T47D (cell line): ENCODE measurements around the gene IQCN.

Experiments used
- DNase-seq, 2 experiments: peaks; one replicate each; pipeline versions ENCODE4 v3.0.0 to v3.0.0-alpha.2; 2011 to 2012; ENCODE audit warnings: low read depth in 1 of 2, low spot score in 1 of 2
- JUND ChIP-seq: IDR thresholded peaks from 2 replicates; pipeline ENCODE4 v1.6.1; 2012; ENCODE audit warnings: low read depth
- in situ Hi-C: cut with HindIII; loops from 2 replicates; pipeline ENCODE4 v1.10.0; 2016; ENCODE audit warnings: low sequenced_read_pairs, low pct_unique_long_range_greater_than_20kb

IQCN gene

DNA sequence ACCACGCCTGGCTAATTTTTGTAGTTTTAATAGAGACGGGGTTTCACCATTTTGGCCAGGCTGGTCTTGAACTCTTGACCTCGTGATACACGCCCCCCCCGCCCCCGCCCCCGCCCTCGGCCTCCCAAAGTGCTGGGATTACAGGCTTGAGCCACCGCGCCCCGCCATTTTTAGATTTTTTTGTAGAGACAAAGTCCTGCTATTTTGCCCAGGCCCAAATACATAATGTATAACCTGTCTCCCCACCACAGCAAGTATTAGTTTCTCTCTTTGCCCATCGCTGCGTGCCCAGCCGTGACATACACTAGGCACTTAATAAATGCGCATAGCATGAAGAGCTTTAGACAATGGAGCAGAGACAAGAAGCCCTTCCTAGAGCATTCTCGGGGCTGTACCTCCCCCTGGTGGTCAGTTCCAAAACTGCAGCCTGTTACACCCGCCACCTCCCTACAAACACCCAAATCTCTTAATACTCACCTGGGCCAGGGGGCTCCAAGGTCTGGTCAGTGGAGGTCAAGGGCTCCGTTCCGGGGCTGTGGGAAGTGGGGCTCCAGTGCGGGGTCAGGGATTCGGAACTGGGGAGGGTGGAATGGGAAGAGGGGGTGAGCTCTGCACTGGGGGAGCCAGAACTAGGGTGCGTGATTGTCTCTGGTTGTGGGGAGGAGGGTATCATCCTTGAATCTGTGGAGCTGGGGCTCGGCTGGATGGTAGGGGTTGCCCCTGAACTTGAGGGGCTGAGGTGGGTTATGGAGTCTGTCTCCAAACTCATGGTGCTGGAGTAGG, 22.5 kb downstream of the IQCN start:
- in situ Hi-C loops: no loop called here
- peak; percentile 60 to 70 for DNase-seq

DNA sequence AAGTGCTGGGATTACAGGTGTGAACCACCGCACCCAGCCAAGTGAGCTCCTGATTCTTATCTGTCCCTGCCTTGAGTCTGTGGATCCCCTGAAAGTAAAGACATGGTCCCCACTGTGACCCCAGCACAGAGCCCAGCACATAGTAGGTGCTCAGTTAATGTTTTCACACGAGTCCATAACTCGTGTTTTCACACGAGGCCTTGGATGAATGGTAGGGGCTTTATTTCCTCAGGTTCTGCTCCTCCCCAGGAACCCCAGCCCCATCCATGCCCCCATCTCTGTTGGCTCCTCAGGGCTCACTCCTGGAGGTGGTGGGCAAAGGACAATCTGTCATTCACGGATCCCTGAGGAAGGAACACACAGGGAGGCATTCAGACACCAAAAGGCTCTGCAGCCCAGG, 24.4 kb downstream of the IQCN start:
- in situ Hi-C loops: no loop called here
- TF ChIP-seq JUND: no peak
- DNase-seq: no peak

More for the DNA sequence above, 22.5 kb downstream of the IQCN start:
- TF ChIP-seq JUND: no peak

DNA sequence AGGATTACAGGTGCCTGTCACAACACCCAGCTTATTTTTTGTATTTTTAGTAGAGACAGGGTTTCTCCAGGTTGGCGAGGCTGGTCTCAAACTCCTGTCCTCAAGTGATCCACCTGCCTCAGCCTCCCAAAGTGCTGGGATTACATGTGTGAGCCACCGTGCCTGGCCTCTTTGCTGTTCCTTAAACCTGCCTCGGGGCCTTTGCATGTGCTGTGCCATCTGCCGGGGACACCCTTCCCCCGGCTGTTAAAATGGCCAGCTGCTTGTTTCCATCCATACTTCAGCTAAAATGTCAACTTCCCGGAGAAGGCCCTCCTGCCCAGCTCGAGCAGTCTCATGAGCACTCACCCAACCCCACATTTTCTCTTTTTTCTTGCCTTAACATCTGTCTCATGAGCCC, 29.0 kb downstream of the IQCN start:
- no peak for DNase-seq
- no peak for TF ChIP-seq JUND
- in situ Hi-C loops: no loop called here

DNA sequence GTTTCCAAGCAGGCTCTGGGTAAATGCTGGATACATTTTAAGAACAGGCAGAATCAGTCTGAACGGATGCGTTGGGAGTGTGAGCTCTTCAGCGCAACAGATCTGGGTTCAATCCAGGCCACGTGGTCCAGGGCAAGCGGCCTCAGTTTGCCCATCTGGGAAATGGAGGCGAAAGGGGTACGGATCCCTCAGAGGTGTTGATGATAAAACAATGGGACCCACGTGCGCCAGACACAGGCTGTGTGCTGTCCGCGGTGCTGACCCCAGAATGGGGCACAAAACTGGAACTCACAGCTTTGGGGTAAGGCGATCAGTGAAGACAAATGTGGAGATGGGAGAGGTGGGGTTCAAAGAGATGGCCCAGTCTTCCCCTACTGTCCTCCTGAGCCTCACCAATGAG, 34.9 kb downstream of the IQCN start:
- no peak for TF ChIP-seq JUND
- in situ Hi-C loops: no loop called here
- peak in 1 of 2 experiments; percentile 35 for DNase-seq

DNA sequence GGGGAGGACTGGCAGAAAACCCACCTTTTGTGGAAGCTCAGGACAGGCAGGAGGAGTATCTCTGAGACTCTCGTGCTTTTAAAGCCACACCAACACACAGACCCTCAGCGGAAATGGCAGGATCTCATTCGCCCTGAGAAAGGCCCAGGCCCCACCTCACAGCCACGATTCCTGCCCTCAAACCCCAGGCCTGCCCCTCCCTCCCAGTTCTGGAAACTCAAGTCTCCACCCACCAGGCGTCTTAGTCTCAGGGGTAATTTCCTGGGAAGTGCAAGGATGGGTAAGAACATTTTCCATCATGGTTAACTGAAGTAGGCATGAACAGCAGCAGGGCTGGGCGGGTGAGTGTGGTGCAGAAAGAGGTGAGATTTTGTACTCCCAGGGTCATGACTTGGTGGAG, 40.1 kb downstream of the IQCN start:
- no peak for DNase-seq
- TF ChIP-seq JUND: no peak
- in situ Hi-C loops: no loop called here

DNA sequence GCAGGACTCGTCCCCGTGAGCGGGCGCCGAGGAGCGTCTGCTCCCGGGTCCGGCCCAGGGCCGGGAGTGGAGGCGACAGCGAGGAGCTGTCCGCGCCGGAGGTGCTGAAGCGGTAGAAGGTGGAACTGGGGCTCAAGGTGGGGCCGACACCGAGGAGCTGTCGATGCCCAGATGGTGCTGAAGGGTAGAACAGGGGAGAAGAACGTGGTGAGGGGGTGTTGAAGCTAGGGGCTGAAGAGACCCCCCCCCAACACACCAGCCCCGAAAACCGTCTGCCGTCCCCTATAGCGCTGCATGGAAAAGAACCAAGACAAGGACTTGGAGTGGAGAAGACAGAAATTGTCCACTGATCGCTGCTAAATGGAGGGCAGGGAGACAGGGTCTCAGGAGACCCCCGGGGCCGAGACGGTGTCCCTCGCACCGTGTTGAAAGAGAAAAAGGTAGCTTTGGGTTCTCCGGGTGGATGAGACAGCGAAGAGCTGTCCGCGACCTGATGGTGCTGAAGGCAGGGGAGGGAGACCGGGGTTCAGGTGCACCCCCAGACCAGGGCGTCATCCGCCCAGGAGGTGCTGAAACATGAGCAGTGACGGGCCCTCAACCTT, 40.9 kb downstream of the IQCN start:
- peak; percentile 77 to 78 for DNase-seq
- TF ChIP-seq JUND: no peak
- in situ Hi-C loops: no loop called here

DNA sequence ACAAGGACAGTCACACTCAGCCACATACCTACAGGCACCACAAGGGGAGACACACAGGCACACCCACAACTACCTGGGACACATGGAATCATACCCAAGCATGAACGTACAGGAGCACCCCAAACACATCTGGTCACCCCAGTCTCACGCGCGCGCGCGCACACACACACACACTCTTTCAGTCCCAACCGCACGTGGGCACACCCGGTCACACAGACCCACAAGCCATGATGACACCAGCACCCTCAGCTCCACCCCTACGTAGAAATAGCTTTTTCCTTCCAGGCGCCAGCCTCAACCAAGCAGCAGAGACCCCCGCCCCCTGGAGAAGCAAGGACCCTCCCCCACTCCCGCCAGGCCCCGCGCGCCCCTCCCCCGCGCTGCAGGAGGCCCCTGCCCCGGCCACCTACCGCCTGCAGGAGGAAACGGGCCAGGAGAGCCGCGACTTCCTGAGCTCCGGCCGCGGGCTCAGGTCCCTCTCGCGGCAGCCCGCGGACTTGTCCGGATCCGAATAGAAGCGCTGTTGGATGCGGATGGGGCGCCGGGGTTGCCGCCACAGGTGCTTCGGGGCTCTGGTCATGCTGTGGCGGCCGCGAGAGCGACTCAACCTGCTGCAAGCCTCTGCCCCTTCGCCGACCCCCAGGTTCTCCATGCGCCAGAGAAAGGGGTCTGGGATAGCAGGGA, 41.6 kb downstream of the IQCN start:
- in situ Hi-C loops: no loop called here
- no peak for DNase-seq
- TF ChIP-seq JUND: no peak

DNA sequence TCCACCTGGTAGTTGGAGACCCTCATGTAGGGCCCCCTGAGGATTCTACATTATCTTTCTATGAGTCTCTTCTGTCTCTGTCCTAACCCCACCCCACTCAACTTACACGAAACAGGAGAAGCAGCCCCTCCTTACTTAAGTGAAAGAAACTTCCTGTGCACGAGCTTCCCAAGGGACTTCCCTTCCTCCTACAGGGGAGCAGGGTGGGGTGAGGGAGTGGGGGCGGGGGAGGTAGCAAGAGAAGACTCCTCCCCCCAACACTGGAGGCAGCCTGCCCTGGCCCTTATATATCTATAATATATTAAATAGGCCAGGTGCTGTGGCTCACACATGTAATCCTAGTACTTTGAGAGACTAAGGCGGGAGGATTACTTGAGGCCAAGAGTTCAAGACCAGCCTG, 42.5 kb downstream of the IQCN start:
- no peak for TF ChIP-seq JUND
- in situ Hi-C loops: no loop called here
- no peak for DNase-seq

DNA sequence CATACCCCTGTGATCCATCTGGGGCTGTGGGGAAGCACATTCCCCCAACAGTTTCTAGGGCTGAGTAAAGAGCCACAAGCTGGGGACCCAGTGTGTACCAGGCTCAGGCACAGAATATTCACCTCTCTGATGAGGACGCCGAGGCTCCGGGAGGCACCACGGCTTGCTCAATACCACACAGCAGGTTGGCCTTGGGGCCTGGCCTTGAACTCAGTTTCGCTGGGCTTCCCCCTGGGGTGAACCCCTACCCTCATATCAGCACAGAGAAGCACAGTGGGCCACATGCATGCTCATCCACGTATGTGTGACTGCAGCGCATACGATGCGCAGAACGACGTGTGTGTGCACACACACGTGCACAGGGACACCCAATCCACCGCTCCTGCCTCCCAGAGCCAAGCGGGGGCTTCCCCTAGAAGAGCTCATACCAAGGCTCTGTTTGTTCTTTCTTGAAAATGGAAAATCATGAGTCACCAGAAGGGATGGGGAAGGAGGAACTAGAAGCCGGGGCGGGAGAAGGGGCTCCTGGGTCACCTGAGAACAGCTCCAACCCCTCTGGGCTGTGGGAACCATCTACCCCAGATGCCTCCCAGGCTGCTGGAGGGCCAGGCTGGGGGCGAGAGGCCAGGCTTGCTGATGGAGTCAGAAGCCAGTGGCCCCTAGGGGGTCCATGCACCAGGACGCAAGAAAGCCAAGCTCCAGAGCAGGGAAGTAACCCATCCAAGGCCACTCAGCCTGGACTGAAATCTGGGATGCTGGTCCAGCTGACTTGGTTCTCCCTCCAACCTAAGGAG, 43.1 kb downstream of the IQCN start:
- in situ Hi-C loops: no loop called here
- TF ChIP-seq JUND: no peak
- DNase-seq: no peak

DNA sequence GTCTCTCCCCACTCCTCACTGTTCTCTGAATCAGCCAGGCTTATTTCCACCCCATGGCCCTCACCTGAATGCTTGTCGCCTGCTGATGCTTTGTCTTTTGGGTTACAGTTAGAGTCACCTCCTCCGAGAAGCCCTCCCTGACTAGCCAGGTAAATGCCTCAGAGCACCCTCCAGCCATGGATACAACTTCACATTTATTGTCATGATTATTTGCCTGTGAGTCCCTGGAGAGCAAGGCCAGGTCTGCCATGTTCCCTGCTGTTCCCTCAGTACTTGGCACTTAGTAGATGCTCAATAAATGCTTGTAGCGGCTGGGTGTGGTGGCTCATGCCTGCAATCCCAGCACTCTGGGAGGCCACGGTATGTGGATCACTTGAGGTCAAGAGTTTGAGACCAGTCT, 44.3 kb downstream of the IQCN start:
- in situ Hi-C loops: no loop called here
- no peak for DNase-seq
- no peak for TF ChIP-seq JUND

DNA sequence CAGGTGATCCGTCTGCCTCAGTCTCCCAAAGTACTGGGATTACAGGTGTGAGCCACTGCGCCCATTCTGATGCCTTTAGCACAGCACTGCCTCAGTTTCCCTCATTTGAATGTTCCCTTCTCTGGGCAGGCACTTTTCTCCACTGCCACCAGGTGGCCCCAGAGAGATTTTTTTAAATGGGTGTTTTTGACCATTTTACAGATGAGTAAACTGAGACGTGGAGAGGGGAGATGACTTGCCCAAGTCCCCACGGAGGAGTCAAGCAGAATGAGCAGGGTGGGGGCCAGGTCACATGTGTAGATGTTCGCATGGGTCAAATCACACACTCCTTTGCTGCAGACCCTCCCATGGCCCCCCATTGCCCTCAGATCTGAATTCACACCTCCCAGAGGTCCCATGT, 44.8 kb downstream of the IQCN start:
- in situ Hi-C loops: no loop called here
- DNase-seq: no peak
- no peak for TF ChIP-seq JUND

DNA sequence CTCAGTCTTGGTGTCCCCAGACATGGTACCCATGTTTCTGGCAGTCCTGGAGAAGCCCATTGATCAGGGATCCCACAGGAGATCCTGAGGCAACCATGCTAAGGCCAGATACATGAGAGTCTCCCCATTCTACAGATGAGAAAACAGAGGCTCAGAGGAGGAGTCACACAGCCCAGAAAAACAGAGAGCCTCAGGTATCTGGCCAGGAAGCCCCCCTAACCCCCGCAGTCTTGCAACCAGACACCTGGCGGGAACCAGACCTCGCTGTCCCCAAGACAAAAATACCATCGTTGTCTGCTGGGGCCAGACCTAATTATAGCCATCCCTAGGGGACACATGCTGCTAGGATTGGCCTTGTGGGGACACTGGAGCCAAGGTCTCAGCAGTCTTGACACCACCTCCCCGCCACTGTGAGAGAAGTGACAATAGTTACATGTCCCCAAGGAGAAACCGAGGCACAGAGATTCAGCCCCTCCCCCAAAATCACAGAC, 46.4 kb downstream of the IQCN start:
- in situ Hi-C loops: no loop called here
- no peak for TF ChIP-seq JUND

More for the DNA sequence above, 46.4 kb downstream of the IQCN start:
- DNase-seq: no peak
